ENCODE measurements around the gene TARS3.
"Not testable (repeated sequence)": the region's sequence is repeated elsewhere in the genome, so short reads cannot be mapped to it uniquely, and the experiment has no call there.

The TARS3 gene

GRCh38 chr15:101652786-101653430 lies 71.4 kb downstream of the TARS3 start:
- DNase-seq: peak in 1 of 2 donors; percentile 25

- DNase-seq: peak; percentile 93 to 97
Measured at GRCh38 chr15:101652098-101652785, 72.0 kb downstream of the TARS3 start, which contains the start of gene TM2D3. Gene TM2D3, minus strand, starts transcription at chr15:101652381. Its CDS starts 20 bp downstream, at chr15:101652361.

- peak in 1 of 2 donors; percentile 51 for DNase-seq
Measured at GRCh38 chr15:101651554-101652097, 72.6 kb downstream of the TARS3 start.

GRCh38 chr15:101650145-101650544 lies 74.1 kb downstream of the TARS3 start:
- DNase-seq: no peak

- DNase-seq: no peak
Measured at GRCh38 chr15:101648356-101648755, 75.9 kb downstream of the TARS3 start.

- no peak for DNase-seq
Measured at GRCh38 chr15:101647251-101647650, 77.0 kb downstream of the TARS3 start.

- DNase-seq: no peak
Measured at GRCh38 chr15:101646672-101647071, 77.6 kb downstream of the TARS3 start.

GRCh38 chr15:101642361-101642760 lies 81.9 kb downstream of the TARS3 start:
- DNase-seq: no peak

GRCh38 chr15:101641894-101642293 lies 82.4 kb downstream of the TARS3 start:
- peak; percentile 86 to 87 for DNase-seq

GRCh38 chr15:101641129-101641764 lies 83.0 kb downstream of the TARS3 start:
- peak; percentile 74 to 95 for DNase-seq

- no peak for DNase-seq
Measured at GRCh38 chr15:101639667-101640066, 84.6 kb downstream of the TARS3 start.

- no peak for DNase-seq
Measured at GRCh38 chr15:101637919-101638318, 86.4 kb downstream of the TARS3 start.

GRCh38 chr15:101637516-101637915 lies 86.8 kb downstream of the TARS3 start:
- DNase-seq: no peak

- DNase-seq: no peak
Measured at GRCh38 chr15:101637038-101637437, 87.2 kb downstream of the TARS3 start.

- DNase-seq: no peak
Measured at GRCh38 chr15:101635944-101636727, 88.1 kb downstream of the TARS3 start.

GRCh38 chr15:101633356-101633755 lies 90.9 kb downstream of the TARS3 start:
- no peak for DNase-seq

- not testable (repeated sequence) for DNase-seq
Measured at GRCh38 chr15:101626729-101627128, 97.5 kb downstream of the TARS3 start.

- peak in 1 of 2 donors; percentile 18 for DNase-seq
Measured at GRCh38 chr15:101625980-101626379, 98.3 kb downstream of the TARS3 start.

GRCh38 chr15:101625184-101625583 lies 99.1 kb downstream of the TARS3 start:
- DNase-seq: peak; percentile 83 to 84

GRCh38 chr15:101623367-101624304 lies 100.6 kb downstream of the TARS3 start:
- no peak for DNase-seq

- DNase-seq: no peak
Measured at GRCh38 chr15:101621961-101622360, 102.3 kb downstream of the TARS3 start.

GRCh38 chr15:101620671-101621070 lies 103.6 kb downstream of the TARS3 start:
- no peak for DNase-seq
